Prostate gland (tissue), 2 donors: ENCODE measurements around the gene CHIC2. TPM values are rescaled to one million over a fixed set of nuclear protein-coding genes. Genes with fewer than 3 reads are reported as not detected.

Experiments
- DNase-seq: peaks from one replicate; pipeline ENCODE4 v3.0.0-alpha.2; 2019; ENCODE audit warnings: low spot score
- H3K27ac ChIP-seq, 2 donors: fragments of 200-600 bp; sonication (generic); 2 replicates each; pipeline ENCODE4 v1.5.1; 2017 to 2019
- H3K27me3 ChIP-seq: fragments of 200-600 bp; sonication (generic); replicated peaks from 2 replicates; pipeline ENCODE4 v1.5.1; 2019; ENCODE audit not compliant: insufficient read depth
- H3K36me3 ChIP-seq, 2 donors: fragments of 200-600 bp; sonication (generic); 1 replicate in 1 of 2; 2 replicates in 1 of 2; pipeline versions ENCODE4 v1.5.1 to v1.8.1; 2017 to 2019
- H3K4me1 ChIP-seq: fragments of 200-600 bp; sonication (generic); replicated peaks from 2 replicates; pipeline ENCODE4 v1.5.1; 2019
- H3K4me3 ChIP-seq, 2 donors: fragments of 200-600 bp; sonication (generic); 2 replicates each; pipeline ENCODE4 v1.5.1; 2017 to 2019
- H3K9me3 ChIP-seq: fragments of 200-600 bp; sonication (generic); 2 replicates; pipeline ENCODE4 v1.5.1; 2017
- CTCF ChIP-seq, 4 experiments: fragments of 200-600 bp in 2 of 4; fragments of 450-650 bp in 2 of 4; sonication (generic) in 2 of 4; IDR thresholded peaks; 1 replicate in 3 of 4; 2 replicates in 1 of 4; pipeline ENCODE4 v1.5.1; 2016 to 2019; ENCODE audit warnings: antibody characterized with exemption in 4 of 4, mild to moderate bottlenecking in 2 of 4, moderate library complexity in 2 of 4
- POLR2A ChIP-seq: fragments of 450-650 bp; IDR thresholded peaks from one replicate; pipeline ENCODE4 v1.6.1; 2016; ENCODE audit warnings: antibody characterized with exemption, mild to moderate bottlenecking
- POLR2AphosphoS5 ChIP-seq: sonication (generic); formaldehyde crosslinking; IDR thresholded peaks from one replicate; pipeline ENCODE4 v1.6.1; 2017; ENCODE audit warnings: antibody characterized with exemption
- WGBS: methylation state at CpG from one replicate; pipeline ENCODE4 v1.1.5; 2018; 5-methylcytosine and 5-hydroxymethylcytosine counted together
- intact Hi-C: fragments of 100-400 bp; cut with DNase I; formaldehyde crosslinking; loops from one replicate; pipeline ENCODE4 v1.14.2; 2022
- total RNA-seq, 2 donors: library from RNA; depleted of rRNA; stranded (reverse); fragments of >200 nt; gene quantifications; one replicate each; pipeline ENCODE4 v1.1.0, GENCODE V29; 2016

Gene CHIC2
- total RNA-seq, 2 donors from 2014 or later = 38.7 to 84.8 TPM

GRCh38 chr4:53967986-53968385 lies 96.4 kb downstream of the CHIC2 start:
- intact Hi-C loops = no loop called here
- 91% methylated on average over 1 of the region's 1 CpG for WGBS
- no peaks in the 10 kb centered on the region for H3K36me3 ChIP-seq
- DNase-seq = no peak
- no peaks in the 10 kb centered on the region for H3K9me3 ChIP-seq
- no peak for TF ChIP-seq CTCF (IDR thresholded peaks at IDR 0.05)
- no peak for TF ChIP-seq POLR2A
- TF ChIP-seq POLR2AphosphoS5 = no peak
- H3K4me1 ChIP-seq = no peaks in the 10 kb centered on the region
- no peak overlapping the region for H3K27ac ChIP-seq
- H3K4me3 ChIP-seq = no peak overlapping the region
- H3K27me3 ChIP-seq = no peaks in the 10 kb centered on the region

- intact Hi-C loops = no loop called here
- 48% methylated on average over 3 of the region's 3 CpGs for WGBS
- no peak for TF ChIP-seq CTCF (IDR thresholded peaks at IDR 0.05)
- no peak for TF ChIP-seq POLR2AphosphoS5
- no peak for TF ChIP-seq POLR2A
- H3K27me3 ChIP-seq = no peaks in the 10 kb centered on the region
- H3K4me1 ChIP-seq = no peaks in the 10 kb centered on the region
- H3K9me3 ChIP-seq = no peaks in the 10 kb centered on the region
- no peak overlapping the region for H3K4me3 ChIP-seq
- H3K36me3 ChIP-seq = no peaks in the 10 kb centered on the region
- no peak overlapping the region for H3K27ac ChIP-seq
- no peak for DNase-seq
Measured at GRCh38 chr4:53963781-53964180, 100.6 kb downstream of the CHIC2 start.

GRCh38 chr4:53963336-53963735 lies 101.1 kb downstream of the CHIC2 start:
- no peaks in the 10 kb centered on the region for H3K4me1 ChIP-seq
- DNase-seq = no peak
- no peaks in the 10 kb centered on the region for H3K27me3 ChIP-seq
- no peak for TF ChIP-seq CTCF (IDR thresholded peaks at IDR 0.05)
- no peak for TF ChIP-seq POLR2A
- TF ChIP-seq POLR2AphosphoS5 = no peak
- H3K9me3 ChIP-seq = no peaks in the 10 kb centered on the region
- no peak overlapping the region for H3K4me3 ChIP-seq
- intact Hi-C loops = no loop called here
- 92% methylated on average over 4 of the region's 4 CpGs for WGBS
- H3K27ac ChIP-seq = no peak overlapping the region
- H3K36me3 ChIP-seq = no peaks in the 10 kb centered on the region

GRCh38 chr4:53962516-53963225 lies 101.7 kb downstream of the CHIC2 start:
- WGBS = 65% methylated on average over 4 of the region's 4 CpGs
- Histone ChIP-seq H3K27ac (no peak overlapping the region), H3K4me3 (no peak overlapping the region), H3K27me3 (no peaks in the 10 kb centered on the region), H3K4me1 (no peaks in the 10 kb centered on the region), H3K9me3 (no peaks in the 10 kb centered on the region), H3K36me3 (no peaks in the 10 kb centered on the region)
- TF ChIP-seq POLR2A = no peak
- TF ChIP-seq CTCF (IDR thresholded peaks at IDR 0.05) = no peak
- no peak for TF ChIP-seq POLR2AphosphoS5
- no peak for DNase-seq
- intact Hi-C loops = no loop called here

GRCh38 chr4:53961351-53961750 lies 103.1 kb downstream of the CHIC2 start:
- WGBS = 94% methylated on average over 1 of the region's 1 CpG
- Histone ChIP-seq H3K4me1 (no peaks in the 10 kb centered on the region), H3K27me3 (no peaks in the 10 kb centered on the region), H3K9me3 (no peaks in the 10 kb centered on the region), H3K36me3 (no peaks in the 10 kb centered on the region), H3K4me3 (no peak overlapping the region), H3K27ac (no peak overlapping the region)
- no peak for DNase-seq
- no peak for TF ChIP-seq POLR2A
- no peak for TF ChIP-seq POLR2AphosphoS5
- no peak for TF ChIP-seq CTCF (IDR thresholded peaks at IDR 0.05)
- intact Hi-C loops = no loop called here
